HepG2 (cell line): ENCODE results near the gene CAPN11.

Source experiments
- CCAR2 ChIP-seq: fragments of 200-400 bp; formaldehyde crosslinking; optimal IDR thresholded peaks from 2 replicates; pipeline ENCODE3; 2018; ENCODE audit warnings: low read depth, mild to moderate bottlenecking, low read length, moderate library complexity
- EP300 ChIP-seq, 3 experiments: sonication (generic) in 1 of 3; formaldehyde crosslinking in 1 of 3; IDR thresholded peaks; 2 replicates each; pipeline versions ENCODE4 v1.5.1 to v1.6.1; 2011 to 2020; ENCODE audit warnings: low read depth in 2 of 3, low read length in 2 of 3, borderline replicate concordance in 1 of 3, improper control_type of control experiment in 1 of 3, mild to moderate bottlenecking in 1 of 3, missing genetic modification reagents in 1 of 3, moderate library complexity in 1 of 3
- FOSL1 ChIP-seq: sonication (generic); formaldehyde crosslinking; IDR thresholded peaks from 2 replicates; pipeline ENCODE4 v1.9.0; 2021; ENCODE audit warnings: missing genetic modification reagents, borderline replicate concordance
- MXD4 ChIP-seq: IDR thresholded peaks from 2 replicates; pipeline ENCODE4 v1.6.1; 2016; ENCODE audit warnings: mild to moderate bottlenecking, missing biosample characterization, missing genetic modification reagents
- RFX3 ChIP-seq: IDR thresholded peaks from 2 replicates; pipeline ENCODE4 v1.6.1; 2016; ENCODE audit warnings: missing biosample characterization, missing genetic modification reagents
- SUZ12 ChIP-seq: fragments of 150-350 bp; IDR thresholded peaks from 2 replicates; pipeline ENCODE4 v1.6.1; 2014; ENCODE audit warnings: low read depth, low read length
- ZFP36 ChIP-seq: fragments of 150-350 bp; IDR thresholded peaks from 2 replicates; pipeline ENCODE4 v1.6.1; 2018; ENCODE audit warnings: borderline replicate concordance, low read length, low read depth; ENCODE audit not compliant: partially characterized antibody
- ZNF350 ChIP-seq: sonication (generic); formaldehyde crosslinking; IDR thresholded peaks from 2 replicates; pipeline ENCODE4 v1.4.0; 2020; ENCODE audit warnings: mild to moderate bottlenecking, low read depth, missing genetic modification reagents, borderline replicate concordance
- TF ChIP-seq, protein P1 (sequence below): sonication (generic); formaldehyde crosslinking; IDR thresholded peaks from 2 replicates; pipeline ENCODE4 v1.5.0; 2020; ENCODE audit warnings: missing genetic modification reagents, mild to moderate bottlenecking, borderline replicate concordance
- TF ChIP-seq, protein P2 (sequence below): IDR thresholded peaks from 2 replicates; pipeline ENCODE4 v1.6.1; 2012; ENCODE audit warnings: low read length, improper control_type of control experiment
- TF ChIP-seq, protein P3 (sequence below): IDR thresholded peaks from 2 replicates; pipeline ENCODE4 v1.6.1; 2012; ENCODE audit warnings: inconsistent platforms

DNA sequence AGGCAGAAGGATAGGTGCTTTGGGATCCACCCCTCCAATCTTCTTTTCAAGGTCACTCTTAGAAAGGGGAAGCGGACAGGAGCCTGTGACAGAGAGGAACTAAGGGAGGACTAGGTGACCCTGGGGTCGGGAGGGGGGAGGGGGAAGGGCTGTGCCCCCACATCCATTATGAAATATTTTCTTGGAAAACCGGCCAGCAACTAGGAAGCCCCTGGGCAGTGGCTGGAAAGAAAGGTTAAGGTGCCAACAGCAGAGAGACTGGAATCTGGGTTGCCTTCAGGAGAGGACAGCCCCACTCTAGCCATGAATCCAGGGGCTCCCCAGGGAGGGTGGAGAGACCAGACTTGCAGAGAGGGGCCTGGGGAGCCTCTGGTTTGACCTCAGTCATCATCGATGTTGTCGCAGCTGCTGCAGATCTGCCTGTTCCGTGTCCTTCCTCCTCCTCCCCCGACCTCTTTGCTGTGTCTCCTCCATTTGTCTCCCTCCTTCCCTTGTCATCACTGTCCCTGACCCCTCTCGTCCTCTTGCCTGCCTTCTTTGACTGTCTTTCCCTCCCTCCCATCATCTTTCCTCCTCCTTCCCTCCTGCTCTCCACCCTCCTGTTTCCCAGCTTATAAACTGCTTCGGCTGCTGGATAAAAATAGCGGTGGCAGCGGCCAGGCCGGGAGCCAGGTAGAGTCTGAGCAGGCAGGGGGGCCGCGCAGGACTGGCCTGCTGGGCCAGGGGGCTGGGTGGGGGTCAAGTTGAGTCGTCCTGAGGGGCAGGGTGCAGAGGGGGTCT lies 67.9 kb downstream of the CAPN11 start:
- TF ChIP-seq, protein P1, sequence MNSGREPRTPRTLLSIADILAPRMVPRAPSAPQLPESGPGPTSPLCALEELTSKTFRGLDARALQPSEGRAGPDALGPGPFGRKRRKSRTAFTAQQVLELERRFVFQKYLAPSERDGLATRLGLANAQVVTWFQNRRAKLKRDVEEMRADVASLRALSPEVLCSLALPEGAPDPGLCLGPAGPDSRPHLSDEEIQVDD (CRISPR knock-in tag): no peak
- TF ChIP-seq, protein P2, sequence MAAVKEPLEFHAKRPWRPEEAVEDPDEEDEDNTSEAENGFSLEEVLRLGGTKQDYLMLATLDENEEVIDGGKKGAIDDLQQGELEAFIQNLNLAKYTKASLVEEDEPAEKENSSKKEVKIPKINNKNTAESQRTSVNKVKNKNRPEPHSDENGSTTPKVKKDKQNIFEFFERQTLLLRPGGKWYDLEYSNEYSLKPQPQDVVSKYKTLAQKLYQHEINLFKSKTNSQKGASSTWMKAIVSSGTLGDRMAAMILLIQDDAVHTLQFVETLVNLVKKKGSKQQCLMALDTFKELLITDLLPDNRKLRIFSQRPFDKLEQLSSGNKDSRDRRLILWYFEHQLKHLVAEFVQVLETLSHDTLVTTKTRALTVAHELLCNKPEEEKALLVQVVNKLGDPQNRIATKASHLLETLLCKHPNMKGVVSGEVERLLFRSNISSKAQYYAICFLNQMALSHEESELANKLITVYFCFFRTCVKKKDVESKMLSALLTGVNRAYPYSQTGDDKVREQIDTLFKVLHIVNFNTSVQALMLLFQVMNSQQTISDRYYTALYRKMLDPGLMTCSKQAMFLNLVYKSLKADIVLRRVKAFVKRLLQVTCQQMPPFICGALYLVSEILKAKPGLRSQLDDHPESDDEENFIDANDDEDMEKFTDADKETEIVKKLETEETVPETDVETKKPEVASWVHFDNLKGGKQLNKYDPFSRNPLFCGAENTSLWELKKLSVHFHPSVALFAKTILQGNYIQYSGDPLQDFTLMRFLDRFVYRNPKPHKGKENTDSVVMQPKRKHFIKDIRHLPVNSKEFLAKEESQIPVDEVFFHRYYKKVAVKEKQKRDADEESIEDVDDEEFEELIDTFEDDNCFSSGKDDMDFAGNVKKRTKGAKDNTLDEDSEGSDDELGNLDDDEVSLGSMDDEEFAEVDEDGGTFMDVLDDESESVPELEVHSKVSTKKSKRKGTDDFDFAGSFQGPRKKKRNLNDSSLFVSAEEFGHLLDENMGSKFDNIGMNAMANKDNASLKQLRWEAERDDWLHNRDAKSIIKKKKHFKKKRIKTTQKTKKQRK: no peak
- TF ChIP-seq SUZ12 (no peak), MXD4 (CRISPR knock-in tag) (no peak), ZNF350 (CRISPR knock-in tag) (no peak), RFX3 (CRISPR knock-in tag) (no peak), ZFP36 (no peak), FOSL1 (CRISPR knock-in tag) (no peak), CCAR2 (no peak), EP300 (IDR thresholded peaks at IDR 0.05; ENCODE audit: low read depth in 2 of 2, low read length in 2 of 2) (no peak), EP300 (CRISPR knock-in tag; IDR thresholded peaks at IDR 0.05; ENCODE audit: borderline replicate concordance) (no peak)
- TF ChIP-seq, protein P3, sequence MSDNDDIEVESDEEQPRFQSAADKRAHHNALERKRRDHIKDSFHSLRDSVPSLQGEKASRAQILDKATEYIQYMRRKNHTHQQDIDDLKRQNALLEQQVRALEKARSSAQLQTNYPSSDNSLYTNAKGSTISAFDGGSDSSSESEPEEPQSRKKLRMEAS: no peak
